Activated gamma-delta T cell treated with anti-CD3 and anti-CD28 coated beads, Interleukin-2, amount 50 U/mL, for 16 hours (primary cell): ENCODE data around the gene ARHGEF6.
"Not testable (repeated sequence)": the region's sequence is repeated elsewhere in the genome, so short reads cannot be mapped to it uniquely, and the experiment has no call there.

ENCODE experiments used
- DNase-seq: peaks from one replicate; pipeline ENCODE4 v3.0.0-alpha.2; 2020; ENCODE audit warnings: low read depth

The ARHGEF6 gene

GRCh38 chrX:136781180-136781797 lies 557 bp upstream of the ARHGEF6 start:
- DNase-seq = no peak

GRCh38 chrX:136780241-136780640 lies 491 bp downstream of the ARHGEF6 start:
- no peak for DNase-seq

GRCh38 chrX:136779346-136779781 lies 1.4 kb downstream of the ARHGEF6 start:
- DNase-seq = no peak

- DNase-seq = no peak
Observed at GRCh38 chrX:136778916-136779315, 1.8 kb downstream of the ARHGEF6 start.

- DNase-seq = no peak
Observed at GRCh38 chrX:136778020-136778419, 2.7 kb downstream of the ARHGEF6 start.

- DNase-seq = no peak
Observed at GRCh38 chrX:136773648-136774047, 7.1 kb downstream of the ARHGEF6 start.

GRCh38 chrX:136771869-136772268 lies 8.9 kb downstream of the ARHGEF6 start:
- DNase-seq = not testable (repeated sequence)

- DNase-seq = no peak
Observed at GRCh38 chrX:136768469-136769084, 12.2 kb downstream of the ARHGEF6 start.

- DNase-seq = no peak
Observed at GRCh38 chrX:136767104-136767941, 13.4 kb downstream of the ARHGEF6 start.

GRCh38 chrX:136766785-136767103 lies 14.0 kb downstream of the ARHGEF6 start:
- no peak for DNase-seq

- no peak for DNase-seq
Observed at GRCh38 chrX:136765821-136766356, 14.8 kb downstream of the ARHGEF6 start.

- no peak for DNase-seq
Observed at GRCh38 chrX:136764206-136764605, 16.5 kb downstream of the ARHGEF6 start.

- DNase-seq = no peak
Observed at GRCh38 chrX:136762820-136763452, 17.8 kb downstream of the ARHGEF6 start.

GRCh38 chrX:136761421-136761820 lies 19.3 kb downstream of the ARHGEF6 start:
- no peak for DNase-seq

GRCh38 chrX:136759968-136760367 lies 20.8 kb downstream of the ARHGEF6 start:
- DNase-seq = no peak

- no peak for DNase-seq
Observed at GRCh38 chrX:136755411-136755810, 25.3 kb downstream of the ARHGEF6 start.

- DNase-seq = peak; percentile 14
Observed at GRCh38 chrX:136754651-136755050, 26.1 kb downstream of the ARHGEF6 start.

- DNase-seq = no peak
Observed at GRCh38 chrX:136752796-136753195, 27.9 kb downstream of the ARHGEF6 start.

GRCh38 chrX:136752346-136752745 lies 28.4 kb downstream of the ARHGEF6 start:
- DNase-seq = no peak

GRCh38 chrX:136750364-136750763 lies 30.4 kb downstream of the ARHGEF6 start:
- no peak for DNase-seq

GRCh38 chrX:136747003-136747986 lies 33.4 kb downstream of the ARHGEF6 start:
- no peak for DNase-seq
